GM12801 (cell line): Measurements from ENCODE around the gene CCDC30.

Experiments
- TF ChIP-seq, protein P1 (sequence below): IDR thresholded peaks from one replicate; pipeline ENCODE4 v1.5.1; 2011; ENCODE audit warnings: control low read depth; ENCODE audit not compliant: insufficient read length; ENCODE audit errors: extremely low read depth

CCDC30 gene

DNA sequence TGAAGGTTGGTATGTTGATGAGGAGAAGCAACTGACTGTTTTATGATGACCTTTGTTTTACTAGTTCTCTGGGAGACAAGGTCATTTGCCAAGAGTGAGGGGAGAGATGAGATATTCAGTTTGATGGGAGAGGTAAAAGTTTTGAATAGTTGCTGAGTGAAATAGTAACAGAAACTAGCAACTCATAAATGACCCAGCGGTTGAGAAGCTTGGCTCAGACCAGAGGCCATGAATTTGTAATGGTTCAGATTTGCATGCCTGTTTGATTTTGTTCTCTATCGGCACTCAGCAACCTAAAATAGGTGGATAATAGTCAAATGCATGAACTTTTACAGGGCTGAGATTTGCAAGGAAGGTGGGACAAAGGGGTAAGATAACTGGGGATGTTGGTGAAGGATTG lies 6.6 kb downstream of the CCDC30 start:
- TF ChIP-seq, protein P1, sequence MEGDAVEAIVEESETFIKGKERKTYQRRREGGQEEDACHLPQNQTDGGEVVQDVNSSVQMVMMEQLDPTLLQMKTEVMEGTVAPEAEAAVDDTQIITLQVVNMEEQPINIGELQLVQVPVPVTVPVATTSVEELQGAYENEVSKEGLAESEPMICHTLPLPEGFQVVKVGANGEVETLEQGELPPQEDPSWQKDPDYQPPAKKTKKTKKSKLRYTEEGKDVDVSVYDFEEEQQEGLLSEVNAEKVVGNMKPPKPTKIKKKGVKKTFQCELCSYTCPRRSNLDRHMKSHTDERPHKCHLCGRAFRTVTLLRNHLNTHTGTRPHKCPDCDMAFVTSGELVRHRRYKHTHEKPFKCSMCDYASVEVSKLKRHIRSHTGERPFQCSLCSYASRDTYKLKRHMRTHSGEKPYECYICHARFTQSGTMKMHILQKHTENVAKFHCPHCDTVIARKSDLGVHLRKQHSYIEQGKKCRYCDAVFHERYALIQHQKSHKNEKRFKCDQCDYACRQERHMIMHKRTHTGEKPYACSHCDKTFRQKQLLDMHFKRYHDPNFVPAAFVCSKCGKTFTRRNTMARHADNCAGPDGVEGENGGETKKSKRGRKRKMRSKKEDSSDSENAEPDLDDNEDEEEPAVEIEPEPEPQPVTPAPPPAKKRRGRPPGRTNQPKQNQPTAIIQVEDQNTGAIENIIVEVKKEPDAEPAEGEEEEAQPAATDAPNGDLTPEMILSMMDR = no peak

DNA sequence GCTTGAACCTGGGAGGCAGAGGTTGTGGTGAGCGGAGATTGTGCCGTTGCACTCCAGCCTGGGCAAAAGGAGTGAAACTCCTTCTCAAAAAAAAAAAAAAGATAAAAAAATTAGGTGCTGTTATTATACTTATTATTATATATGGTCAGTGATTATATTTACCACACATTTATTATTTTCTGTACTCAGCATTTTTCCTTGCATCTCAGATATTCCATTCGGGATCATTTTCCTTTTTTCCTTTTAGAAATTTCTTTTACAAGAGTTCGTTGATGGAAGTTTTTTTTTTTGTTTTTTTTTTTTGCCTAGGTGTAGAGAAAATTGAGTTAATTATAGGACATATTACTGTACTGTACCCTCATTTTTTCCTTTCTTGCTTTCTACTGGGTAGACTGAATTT lies 13.5 kb downstream of the CCDC30 start:
- TF ChIP-seq, protein P1 = no peak

DNA sequence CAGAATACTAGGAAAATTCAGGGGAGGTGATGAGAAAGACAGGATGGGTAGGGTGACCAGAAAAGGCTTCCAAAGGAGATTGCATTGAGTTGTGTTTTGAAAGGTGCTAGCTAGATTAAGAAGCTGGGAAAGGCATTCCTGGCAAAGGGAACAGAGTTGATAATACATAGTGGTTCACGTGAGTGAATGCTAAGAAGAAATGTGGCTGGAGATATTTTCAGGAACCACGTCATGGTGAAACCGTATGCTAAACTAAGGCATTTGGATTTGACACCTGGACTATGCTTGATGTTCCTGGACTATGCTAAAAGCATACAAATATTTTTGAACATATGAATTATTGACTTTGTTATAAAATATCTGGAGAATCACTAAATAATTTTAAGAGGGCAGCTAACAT lies 14.7 kb downstream of the CCDC30 start:
- TF ChIP-seq, protein P1 = no peak

DNA sequence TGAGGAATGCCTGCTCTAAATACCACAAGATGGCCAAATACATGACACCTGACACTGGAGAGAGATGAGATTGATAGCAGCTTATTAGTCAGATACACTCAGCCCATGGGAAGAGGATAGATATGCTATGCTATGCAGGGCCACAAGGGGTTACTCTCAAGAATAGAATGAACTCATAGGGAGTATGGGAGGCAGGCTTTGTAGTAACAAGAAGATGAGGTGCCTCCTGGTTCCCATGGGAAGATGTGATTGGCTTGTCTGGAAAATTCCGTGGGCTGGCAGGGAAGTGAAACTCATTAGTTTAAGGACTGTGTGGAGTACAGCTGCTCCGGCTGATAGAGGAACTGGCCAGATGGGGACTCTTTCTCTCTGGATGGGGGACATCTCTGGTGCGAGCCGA lies 16.5 kb downstream of the CCDC30 start:
- TF ChIP-seq, protein P1 = no peak

DNA sequence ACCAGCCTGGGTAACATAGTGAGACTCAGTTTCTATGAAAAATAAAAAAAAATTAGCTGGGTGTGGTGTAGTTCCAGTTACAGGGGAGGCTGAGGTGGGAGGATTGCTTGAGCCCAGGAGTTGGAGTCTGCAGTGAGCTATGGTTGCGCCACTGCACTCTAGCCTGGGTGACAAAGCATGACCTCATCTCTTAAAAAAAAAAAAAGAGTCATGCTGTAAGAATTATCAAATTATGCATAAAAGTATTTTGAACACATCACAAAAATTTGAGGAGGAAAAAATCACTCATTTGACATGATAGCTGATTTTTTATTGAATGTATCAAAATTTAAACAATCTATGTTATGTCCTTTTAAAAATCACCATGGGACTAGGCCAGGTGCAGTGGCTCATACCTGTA lies 17.8 kb downstream of the CCDC30 start:
- TF ChIP-seq, protein P1 = no peak

DNA sequence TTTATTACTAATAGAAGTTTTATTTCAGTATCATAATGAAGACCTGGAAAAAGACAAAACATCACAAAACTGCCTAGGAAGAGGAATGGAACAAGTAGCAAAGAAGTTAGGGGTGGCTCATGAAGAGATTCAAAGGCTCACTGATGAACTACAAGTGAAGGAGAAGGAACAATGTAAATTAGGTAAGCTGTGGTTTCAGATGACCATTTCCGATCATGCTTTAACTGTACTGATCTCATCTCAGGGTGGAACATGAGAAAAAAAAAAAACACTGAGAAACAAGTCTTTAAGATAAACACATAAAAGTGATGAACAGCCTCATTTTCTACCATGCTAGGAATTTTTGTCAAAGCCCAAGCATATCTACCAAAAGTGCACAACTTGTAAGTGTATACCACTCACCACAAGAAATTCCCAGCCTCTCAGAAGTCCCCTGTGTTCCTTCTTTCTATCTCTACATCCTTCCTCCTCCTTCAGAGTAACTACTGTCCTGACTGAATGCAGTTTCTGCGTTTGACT lies 19.6 kb downstream of the CCDC30 start:
- TF ChIP-seq, protein P1 = no peak

DNA sequence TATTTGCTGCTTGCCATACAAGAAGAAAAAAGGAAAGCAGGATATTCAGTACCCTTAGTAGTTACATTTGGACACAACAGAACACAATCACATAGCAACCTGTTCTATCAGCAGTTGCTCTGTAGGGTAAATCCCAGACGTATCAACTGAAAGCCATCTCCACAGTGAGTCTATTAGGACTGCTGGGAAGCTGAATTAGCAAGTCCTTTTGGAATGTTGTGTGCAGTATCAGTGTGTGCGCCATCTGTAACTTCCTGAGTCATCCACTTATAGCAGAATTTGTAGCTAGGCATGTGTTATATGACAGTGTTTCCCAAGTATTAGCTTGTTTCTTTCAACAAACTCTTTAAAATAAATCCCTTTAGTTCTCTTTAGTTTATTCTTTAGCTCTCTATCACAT lies 21.3 kb downstream of the CCDC30 start:
- TF ChIP-seq, protein P1 = no peak

DNA sequence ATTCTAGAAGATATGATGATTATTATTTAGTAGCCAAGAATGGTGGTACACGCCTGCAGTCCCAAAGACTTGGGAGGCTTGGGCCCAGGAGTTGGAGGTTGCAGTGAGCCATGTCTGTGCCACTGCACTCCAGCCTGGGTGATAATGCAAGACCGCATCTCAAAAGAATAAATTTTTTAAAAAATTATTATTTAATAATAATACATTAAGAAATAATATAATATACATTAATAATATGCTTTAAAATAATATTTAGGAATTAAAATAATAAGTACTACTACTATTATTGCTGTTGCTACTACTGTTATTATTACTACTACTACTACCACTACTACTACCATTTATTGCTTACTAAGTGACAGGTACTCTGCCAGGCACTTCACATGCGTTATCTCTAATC lies 27.2 kb downstream of the CCDC30 start:
- TF ChIP-seq, protein P1 = no peak
